CD14-positive monocyte (primary cell): ENCODE results near the gene DCAF6. TPM values are rescaled to one million over a fixed set of nuclear protein-coding genes. Genes with fewer than 3 reads are reported as not detected.

ENCODE experiments used
- DNase-seq, 3 donors: peaks; one replicate each; pipeline ENCODE4 v3.0.0-alpha.2; 2011 to 2022
- H2AFZ ChIP-seq: 2 replicates; pipeline ENCODE4 v1.6.0; 2012; ENCODE audit warnings: mild to moderate bottlenecking, low read depth, low read length, inconsistent platforms; ENCODE audit not compliant: insufficient read depth, poor library complexity, severe bottlenecking
- H3K27ac ChIP-seq, 2 donors: 1 replicate in 1 of 2; 2 replicates in 1 of 2; pipeline ENCODE4 v1.5.1; 2012 to 2013; ENCODE audit warnings: low read length in 2 of 2, control low read depth in 1 of 2, inconsistent platforms in 1 of 2, low read depth in 1 of 2, mild to moderate bottlenecking in 1 of 2
- H3K27me3 ChIP-seq, 2 donors: one replicate each; pipeline versions ENCODE4 v1.6.0 to v1.6.1; 2011 to 2013; ENCODE audit warnings: low read length in 2 of 2; ENCODE audit not compliant: control insufficient read depth in 2 of 2, insufficient read depth in 2 of 2
- H3K36me3 ChIP-seq, 2 donors: replicated peaks in 1 of 2; 1 replicate in 1 of 2; 2 replicates in 1 of 2; pipeline versions ENCODE4 v1.5.1 to v1.6.1; 2012 to 2013; ENCODE audit warnings: low read length in 2 of 2, control low read depth in 1 of 2, inconsistent platforms in 1 of 2, mild to moderate bottlenecking in 1 of 2; ENCODE audit not compliant: insufficient read depth in 2 of 2, control insufficient read depth in 1 of 2
- H3K4me1 ChIP-seq, 2 donors: 1 replicate in 1 of 2; 2 replicates in 1 of 2; pipeline versions ENCODE4 v1.5.1 to v1.6.1; 2012 to 2013; ENCODE audit warnings: low read length in 2 of 2, control low read depth in 1 of 2, inconsistent platforms in 1 of 2, mild to moderate bottlenecking in 1 of 2, moderate library complexity in 1 of 2; ENCODE audit not compliant: insufficient read depth in 2 of 2, control insufficient read depth in 1 of 2
- H3K4me2 ChIP-seq: replicated peaks from 2 replicates; pipeline ENCODE3; 2012; ENCODE audit warnings: low read length, moderate library complexity, mild to moderate bottlenecking; ENCODE audit not compliant: poor library complexity, severe bottlenecking; ENCODE audit errors: extremely low read depth
- H3K4me3 ChIP-seq, 3 experiments: fragments of 200-600 bp in 1 of 3; sonication (generic) in 1 of 3; replicated peaks in 1 of 3; 1 replicate in 2 of 3; 2 replicates in 1 of 3; pipeline ENCODE4 v1.5.1; 2011 to 2013; ENCODE audit warnings: low read length in 3 of 3, mild to moderate bottlenecking in 3 of 3, control low read depth in 2 of 3, low read depth in 2 of 3, inconsistent platforms in 1 of 3, moderate library complexity in 1 of 3
- H3K79me2 ChIP-seq: 2 replicates; pipeline ENCODE4 v1.6.0; 2012; ENCODE audit warnings: mild to moderate bottlenecking, control low read depth, inconsistent platforms, low read length, moderate library complexity; ENCODE audit not compliant: insufficient read depth
- H3K9ac ChIP-seq: 2 replicates; pipeline ENCODE4 v1.6.0; 2017; ENCODE audit warnings: low read length, mild to moderate bottlenecking; ENCODE audit not compliant: insufficient read depth, poor library complexity, severe bottlenecking
- H3K9me3 ChIP-seq, 2 donors: replicated peaks in 1 of 2; 1 replicate in 1 of 2; 2 replicates in 1 of 2; pipeline versions ENCODE4 v1.5.1 to v1.6.1; 2012 to 2013; ENCODE audit warnings: low read length in 2 of 2, control low read depth in 1 of 2; ENCODE audit not compliant: control insufficient read depth in 1 of 2, insufficient read depth in 1 of 2
- H4K20me1 ChIP-seq: 2 replicates; pipeline ENCODE4 v1.6.0; 2012; ENCODE audit warnings: mild to moderate bottlenecking, low read length, control low read depth, moderate library complexity; ENCODE audit not compliant: insufficient read depth
- H3K27ac Mint-ChIP-seq, 7 donors: one replicate each; pipeline ENCODE4 v1.8.0; 2020; ENCODE audit warnings: mild to moderate bottlenecking in 7 of 7, mixed read lengths in 7 of 7, moderate library complexity in 6 of 7, inconsistent platforms in 2 of 7
- H3K27me3 Mint-ChIP-seq, 3 donors: one replicate each; pipeline ENCODE4 v1.8.0; 2021 to 2022; ENCODE audit warnings: low read depth in 3 of 3, mild to moderate bottlenecking in 3 of 3, mixed read lengths in 3 of 3, moderate library complexity in 3 of 3, inconsistent platforms in 1 of 3
- H3K36me3 Mint-ChIP-seq, 2 donors: one replicate each; pipeline ENCODE4 v1.8.0; 2020; ENCODE audit warnings: mixed read lengths in 2 of 2, inconsistent platforms in 1 of 2, mild to moderate bottlenecking in 1 of 2
- H3K4me1 Mint-ChIP-seq: one replicate; pipeline ENCODE4 v1.8.0; 2020; ENCODE audit warnings: mild to moderate bottlenecking, mixed read lengths
- H3K4me3 Mint-ChIP-seq, 2 donors: one replicate each; pipeline ENCODE4 v1.8.0; 2020; ENCODE audit warnings: mild to moderate bottlenecking in 2 of 2, mixed read lengths in 2 of 2, moderate library complexity in 1 of 2
- H3K9me3 Mint-ChIP-seq, 7 donors: one replicate each; pipeline ENCODE4 v1.8.0; 2020 to 2022; ENCODE audit warnings: mixed read lengths in 7 of 7, mild to moderate bottlenecking in 6 of 7, moderate library complexity in 6 of 7, inconsistent platforms in 2 of 7
- CTCF ChIP-seq: fragments of 200-600 bp; IDR thresholded peaks from one replicate; pipeline ENCODE4 v1.8.0; 2022; ENCODE audit warnings: antibody characterized with exemption, mild to moderate bottlenecking
- WGBS: methylation state at CpG from one replicate; pipeline ENCODE4 v1.1.5; 2013; ENCODE audit warnings: missing lambda C conversion rate; ENCODE audit not compliant: insufficient coverage; 5-methylcytosine and 5-hydroxymethylcytosine counted together
- intact Hi-C, 2 donors: fragments of 100-400 bp; cut with micrococcal nuclease; formaldehyde crosslinking; loops; one replicate each; pipeline versions ENCODE4 v1.15.0 to v1.15.1; 2023
- polyA plus RNA-seq, 3 donors: library from polyadenylated mRNA; depleted of rRNA in 1 of 3; unstranded in 2 of 3; stranded (reverse) in 1 of 3; fragments of 300-500 nt in 2 of 3; fragments of >200 nt in 1 of 3; fragmentation: Illumina TruSeq in 2 of 3; gene quantifications; 1 replicate in 2 of 3; 2 replicates in 1 of 3; pipeline ENCODE4 v1.2.3, GENCODE V29; 2012 to 2021

The DCAF6 gene
- polyA plus RNA-seq, 3 donors = 11.8 to 16.1 (median 11.9) TPM

DNA sequence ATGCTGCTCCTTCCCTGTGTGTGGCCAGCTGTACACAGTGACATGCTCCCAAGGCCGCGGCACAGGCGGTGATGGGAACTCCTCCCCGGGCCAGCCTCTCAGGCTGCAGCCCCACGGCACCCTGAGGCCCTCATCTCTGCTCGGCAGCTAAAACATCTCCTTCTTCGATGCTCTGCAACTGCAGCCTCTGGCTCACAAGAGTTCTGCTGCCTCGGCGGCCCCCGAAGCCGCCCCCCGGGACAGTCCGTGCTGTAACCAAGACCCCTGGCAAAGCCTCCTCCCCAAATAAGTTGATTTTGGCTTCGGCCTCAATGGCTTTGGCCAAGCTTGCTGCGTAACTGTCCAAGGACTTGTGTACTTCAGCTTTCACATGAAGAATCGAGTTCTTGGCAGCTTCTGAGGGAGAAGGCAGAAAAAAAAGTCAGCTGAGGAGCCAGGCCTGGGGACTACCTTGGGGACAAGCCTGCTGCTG, 149.0 kb downstream of the DCAF6 start:
- H3K27me3 ChIP-seq = no peaks in the 10 kb centered on the region
- peaks cover 1 to 4% (median 3%) of the 10 kb centered on the region in 3 donors for H3K27me3 Mint-ChIP-seq
- no peaks in the 10 kb centered on the region for H3K79me2 ChIP-seq
- WGBS = 93% methylated on average over 15 of the region's 16 CpGs
- H3K36me3 ChIP-seq = no peaks in the 10 kb centered on the region
- no peak overlapping the region for H3K27ac Mint-ChIP-seq
- H4K20me1 ChIP-seq = no peaks in the 10 kb centered on the region
- peaks cover 0 to 2% of the 10 kb centered on the region in 2 donors for H3K36me3 Mint-ChIP-seq
- H3K4me3 Mint-ChIP-seq = no peak overlapping the region
- H3K4me3 ChIP-seq = no peak overlapping the region
- no peak for TF ChIP-seq CTCF
- no peak overlapping the region for H2AFZ ChIP-seq
- no peak overlapping the region for H3K4me2 ChIP-seq
- H3K4me1 Mint-ChIP-seq = peaks cover 21% of the 10 kb centered on the region
- peaks cover 4% of the 10 kb centered on the region in 2 donors for H3K4me1 ChIP-seq
- H3K27ac ChIP-seq = no peak overlapping the region
- no peak for DNase-seq
- H3K9me3 Mint-ChIP-seq = peaks cover 0 to 1% (median 0%) of the 10 kb centered on the region in 7 donors
- no peaks in the 10 kb centered on the region for H3K9me3 ChIP-seq
- intact Hi-C loops = no loop called here
- no peak overlapping the region for H3K9ac ChIP-seq

- no peak overlapping the region for H3K27ac Mint-ChIP-seq
- Histone ChIP-seq H3K4me3 (no peak overlapping the region), H3K27me3 (no peaks in the 10 kb centered on the region), H3K9ac (no peak overlapping the region), H3K4me1 (peaks cover 4% of the 10 kb centered on the region in 2 donors), H3K27ac (no peak overlapping the region), H2AFZ (no peak overlapping the region), H4K20me1 (no peaks in the 10 kb centered on the region), H3K9me3 (no peaks in the 10 kb centered on the region), H3K4me2 (no peak overlapping the region), H3K79me2 (no peaks in the 10 kb centered on the region), H3K36me3 (no peaks in the 10 kb centered on the region)
- H3K36me3 Mint-ChIP-seq = no peaks in the 10 kb centered on the region
- intact Hi-C loops = no loop called here
- peaks cover 3 to 4% (median 3%) of the 10 kb centered on the region in 3 donors for H3K27me3 Mint-ChIP-seq
- DNase-seq = no peak
- WGBS = no CpG with 5 or more reads among the region's 2 CpGs
- peaks cover 0 to 1% (median 0%) of the 10 kb centered on the region in 7 donors for H3K9me3 Mint-ChIP-seq
- TF ChIP-seq CTCF = no peak
- no peak overlapping the region for H3K4me3 Mint-ChIP-seq
- H3K4me1 Mint-ChIP-seq = peaks cover 14% of the 10 kb centered on the region
These were observed 150.0 kb downstream of the DCAF6 start for GRCh38 chr1:168086438-168086837.
